Natural killer cell treated with Interleukin-12 subunit alpha and Interleukin-12 subunit beta and Interleukin-15 and Interleukin-18, amount 100 ng/mL, for 72 hours (primary cell): ENCODE data around the gene KCNE4. TPM values are rescaled to one million over a fixed set of nuclear protein-coding genes. Genes with fewer than 3 reads are reported as not detected.

Experiments
- total RNA-seq, 2 donors: library from RNA; stranded (reverse); gene quantifications; one replicate each; pipeline ENCODE4 v1.2.3, GENCODE V29; 2022

The KCNE4 gene
- total RNA-seq, 2 donors from 2014 or later, result not detected

Other genes starting within 250 kb of the KCNE4 start
- 10 to 100 TPM; 48.5 to 52.8 TPM for gene ACSL3, start 191.2 kb upstream of the KCNE4 start, total RNA-seq